CD1c-positive myeloid dendritic cell (primary cell): ENCODE results near the gene EEIG2.
"Not testable (repeated sequence)": the region's sequence is repeated elsewhere in the genome, so short reads cannot be mapped to it uniquely, and the experiment has no call there.

Experiments
- DNase-seq: peaks from one replicate; pipeline ENCODE4 v3.0.0-alpha.2; 2016; ENCODE audit errors: extremely low spot score

EEIG2 gene

GRCh38 chr1:108547493-108547892 is 12.4 kb upstream of the EEIG2 start:
- not testable (repeated sequence) for DNase-seq

GRCh38 chr1:108551137-108551862 is 8.6 kb upstream of the EEIG2 start:
- peak; percentile 93 for DNase-seq

- no peak for DNase-seq
Measured at GRCh38 chr1:108553905-108554304, 6.0 kb upstream of the EEIG2 start.

- no peak for DNase-seq
Measured at GRCh38 chr1:108554682-108555427, 5.0 kb upstream of the EEIG2 start.

GRCh38 chr1:108556066-108556465 is 3.8 kb upstream of the EEIG2 start:
- DNase-seq = no peak

- DNase-seq = peak; percentile 89
Measured at GRCh38 chr1:108556499-108556898, 3.4 kb upstream of the EEIG2 start.

- DNase-seq = peak; percentile 64
Measured at GRCh38 chr1:108557296-108557695, 2.6 kb upstream of the EEIG2 start.

- DNase-seq = no peak
Measured at GRCh38 chr1:108560189-108560873, 431 bp downstream of the EEIG2 start.

GRCh38 chr1:108560874-108561459 is 1.1 kb downstream of the EEIG2 start:
- peak; percentile 75 for DNase-seq

- peak; percentile 87 for DNase-seq
Measured at GRCh38 chr1:108561689-108562326, 1.9 kb downstream of the EEIG2 start.

GRCh38 chr1:108563808-108564207 is 3.9 kb downstream of the EEIG2 start:
- DNase-seq = no peak

GRCh38 chr1:108565081-108565480 is 5.2 kb downstream of the EEIG2 start:
- DNase-seq = no peak

- DNase-seq = no peak
Measured at GRCh38 chr1:108565512-108565911, 5.6 kb downstream of the EEIG2 start.

GRCh38 chr1:108568589-108568988 is 8.7 kb downstream of the EEIG2 start:
- DNase-seq = no peak

- no peak for DNase-seq
Measured at GRCh38 chr1:108569097-108569728, 9.3 kb downstream of the EEIG2 start.

- peak; percentile 47 for DNase-seq
Measured at GRCh38 chr1:108570128-108570527, 10.2 kb downstream of the EEIG2 start.

- no peak for DNase-seq
Measured at GRCh38 chr1:108570998-108571401, 11.1 kb downstream of the EEIG2 start.

GRCh38 chr1:108572182-108572581 is 12.3 kb downstream of the EEIG2 start:
- no peak for DNase-seq

- DNase-seq = no peak
Measured at GRCh38 chr1:108573183-108573582, 13.3 kb downstream of the EEIG2 start.

- no peak for DNase-seq
Measured at GRCh38 chr1:108574008-108574407, 14.1 kb downstream of the EEIG2 start.

GRCh38 chr1:108575375-108575774 is 15.5 kb downstream of the EEIG2 start:
- peak; percentile 6 for DNase-seq
